ENCODE measurements around the gene TMEM255B. TPM values are rescaled to one million over a fixed set of nuclear protein-coding genes. Genes with fewer than 3 reads are reported as not detected.

The TMEM255B gene
- 0.63 and 1.6 TPM in 2 replicates for total RNA-seq

DNA sequence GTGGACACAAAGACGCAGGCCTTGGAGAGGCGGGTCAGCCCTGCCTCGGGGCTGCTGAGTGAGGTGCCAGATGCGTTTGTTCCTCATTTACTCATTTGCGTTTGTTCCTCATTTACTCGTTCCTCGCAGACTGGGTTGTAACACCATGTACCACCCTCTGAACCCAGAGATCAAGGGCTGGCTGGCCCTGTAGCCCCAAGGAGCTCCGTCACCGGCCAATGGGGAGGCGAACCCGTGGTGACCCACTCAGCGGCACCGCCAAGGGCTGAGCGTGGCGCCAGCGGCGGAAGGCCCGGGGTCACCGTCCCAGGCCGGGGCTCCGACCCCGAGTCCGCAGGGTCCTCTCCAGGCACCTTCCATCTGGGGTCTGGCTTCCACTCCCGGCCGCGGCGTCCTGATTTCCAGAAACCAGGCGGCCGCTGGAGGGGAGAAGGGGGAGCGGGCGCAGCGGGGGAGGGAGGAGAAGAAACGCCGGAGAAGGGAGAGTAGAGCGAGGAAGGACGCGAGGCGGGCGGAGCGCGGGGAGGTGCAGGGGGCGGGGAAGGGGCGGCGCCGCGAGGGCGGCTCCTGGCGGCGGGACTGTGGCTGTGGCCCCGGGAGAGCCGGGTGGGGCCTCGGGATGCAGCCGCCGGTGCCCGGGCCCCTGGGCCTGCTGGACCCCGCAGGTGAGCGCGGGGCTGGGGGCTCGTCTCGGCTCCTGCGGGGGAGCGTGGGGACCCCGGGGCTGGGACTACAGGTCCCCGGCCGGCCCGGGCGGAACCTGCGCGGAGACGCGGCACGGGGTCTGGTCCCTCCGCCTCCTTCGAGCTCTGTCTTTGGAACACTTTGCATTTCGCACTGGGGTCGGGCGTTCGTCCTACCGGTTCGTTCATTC is at the start of gene TMEM255B:
Gene TMEM255B, plus strand, starts transcription at position 576 of the 874 bp plus-strand sequence. Its CDS starts 44 bp downstream, at position 620.

DNA sequence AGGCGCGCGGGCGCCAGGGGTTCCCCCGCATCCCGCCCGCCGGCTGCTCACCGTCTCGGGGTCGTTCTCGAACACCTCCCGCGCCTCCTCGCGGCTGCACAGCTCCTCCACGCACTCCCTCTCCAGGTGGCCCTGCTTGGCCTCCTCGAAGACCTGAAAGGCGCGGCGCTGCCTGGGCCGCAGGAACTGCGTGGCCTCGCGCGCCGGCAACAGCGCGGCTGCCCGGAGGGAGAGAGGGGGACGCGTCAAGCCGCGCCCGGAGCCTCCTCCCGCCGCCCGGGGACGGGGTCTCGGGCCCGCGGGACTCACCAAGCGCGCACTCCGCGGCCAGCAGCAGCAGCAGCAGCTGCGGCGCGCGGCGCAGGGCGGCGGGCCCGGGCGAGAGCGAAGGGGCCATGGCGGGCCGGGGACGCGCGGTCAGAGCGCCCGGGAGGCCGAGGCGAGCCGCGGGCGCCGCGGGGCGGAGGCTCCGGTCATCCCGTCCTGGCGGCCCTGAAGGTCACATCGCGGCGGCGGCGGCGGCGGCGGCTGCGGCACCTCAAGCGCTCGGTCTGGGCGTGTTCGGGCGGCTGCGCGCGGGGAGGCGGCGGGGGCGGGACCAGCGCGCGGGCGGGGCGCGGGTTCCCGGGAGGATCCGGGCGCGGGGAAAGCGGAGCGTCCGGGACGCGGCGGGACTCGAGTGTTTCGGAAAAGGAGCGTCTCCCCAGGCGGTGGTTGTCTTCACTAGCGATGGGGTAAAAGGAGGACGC is 104.7 kb downstream of the TMEM255B start, which contains the start of gene GAS6:
Gene GAS6, minus strand, starts transcription at position 553 of the 749 bp plus-strand sequence. Its CDS starts 156 bp downstream, at position 397.

Other genes with a start within 250 kb of the TMEM255B start
- gene TFDP1, start 174.5 kb upstream of the TMEM255B start, total RNA-seq = 21.6 and 26.8 TPM in 2 replicates
- not detected in 2 replicates for gene ATP4B, start 101.0 kb upstream of the TMEM255B start, total RNA-seq
- not detected in 2 replicates for gene GRK1, start 92.0 kb upstream of the TMEM255B start, total RNA-seq
- gene GAS6, start 104.8 kb downstream of the TMEM255B start, total RNA-seq = 70.6 and 97.5 TPM in 2 replicates
- gene C13orf46, start 214.8 kb downstream of the TMEM255B start, total RNA-seq = 0.34 and 0.47 TPM in 2 replicates